Psoas muscle (tissue), 8 donors: ENCODE measurements around the gene GINS1. TPM values are rescaled to one million over a fixed set of nuclear protein-coding genes. Genes with fewer than 3 reads are reported as not detected.

Experiments used
- ATAC-seq, 4 donors: fragments of 200-7000 bp; cut with Tn5 transposase; one replicate each; pipeline ENCODE4 v1.9.1; 2020; ENCODE audit warnings: moderate library complexity in 3 of 4, mild to moderate bottlenecking in 2 of 4
- DNase-seq, 2 donors: peaks; one replicate each; pipeline ENCODE4 v3.0.0-alpha.2; 2020
- H3K27ac ChIP-seq: fragments of 200-600 bp; one replicate; pipeline ENCODE4 v1.8.0; 2022
- H3K27me3 ChIP-seq, 3 donors: fragments of 200-600 bp in 1 of 3; one replicate each; pipeline versions ENCODE4 v1.6.1 to v1.8.0; 2013 to 2022; ENCODE audit warnings: low read length in 2 of 3, mild to moderate bottlenecking in 2 of 3, moderate library complexity in 1 of 3; ENCODE audit not compliant: insufficient read depth in 3 of 3
- H3K36me3 ChIP-seq, 2 donors: fragments of 200-600 bp in 1 of 2; one replicate each; pipeline versions ENCODE4 v1.6.1 to v1.8.0; 2013 to 2022; ENCODE audit warnings: low read depth in 1 of 2, mild to moderate bottlenecking in 1 of 2, moderate library complexity in 1 of 2; ENCODE audit not compliant: insufficient read depth in 1 of 2
- H3K4me1 ChIP-seq: fragments of 200-600 bp; one replicate; pipeline ENCODE4 v1.8.0; 2022
- H3K4me3 ChIP-seq: fragments of 200-600 bp; one replicate; pipeline ENCODE4 v1.8.0; 2022; ENCODE audit warnings: mild to moderate bottlenecking
- H3K9me3 ChIP-seq: fragments of 200-600 bp; one replicate; pipeline ENCODE4 v1.8.0; 2022
- CTCF ChIP-seq: fragments of 200-600 bp; IDR thresholded peaks from one replicate; pipeline ENCODE4 v1.8.0; 2022; ENCODE audit warnings: antibody characterized with exemption
- WGBS, 3 donors: extraction: QIAGEN DNeasy Blood & Tissue Kit; methylation state at CpG; one replicate each; pipeline versions ENCODE4 v1.1.6 to v1.1.7; 2013; 5-methylcytosine and 5-hydroxymethylcytosine counted together
- intact Hi-C, 2 donors: fragments of 100-400 bp; cut with DNase I; formaldehyde crosslinking; loops; one replicate each; pipeline versions ENCODE4 v1.11.0 to v1.14.2; 2022
- polyA plus RNA-seq, 3 donors: library from polyadenylated mRNA; stranded (reverse); fragments of 200-250 nt; gene quantifications; one replicate each; pipeline ENCODE4 v1.2.3, GENCODE V29; 2013
- total RNA-seq, 4 donors: library from RNA; stranded (reverse); fragmentation: NEBNext Ultra II Directional in 2 of 4; extraction: Animal tissue kit (Norgen Biotek cat#: 25700) in 2 of 4; gene quantifications; one replicate each; pipeline versions ENCODE4 v1.2.1 to v1.2.4, GENCODE V29; 2021 to 2023
- donor health status: healthy with polysubstance abuse.
- donor health status: DM: no; HTN: no; CAD: no; lungs with moderate emphysema.
- donor health status: Bipolar disorder and iron deficiency.
- donor health status: healthy.
- donor health status: DM: yes; HTN: yes; CAD: no.
- donor health status: DM: no; HTN: no; CAD: no.
- donor health status: DM: no; HTN: no; CAD: no.
- donor health status: DM: yes; HTN: yes; CAD: no.

The GINS1 gene
- total and polyA plus RNA-seq, 7 donors = 0.07 to 0.67 (median 0.17) TPM; not detected in 1

- Histone ChIP-seq H3K4me3 (no peak overlapping the region), H3K36me3 (no peaks in the 10 kb centered on the region), H3K27me3 (no peaks in the 10 kb centered on the region), H3K9me3 (no peaks in the 10 kb centered on the region), H3K27ac (no peak overlapping the region), H3K4me1 (no peaks in the 10 kb centered on the region)
- intact Hi-C loops = loop anchor here (5.0 to 10.0 kb wide), 8 partner anchors 80 to 403 kb away; partner anchors contain the start of genes ENTPD6 (in 2 of the 2) and APMAP (in 1 of the 2)
- ATAC-seq (no peak), DNase-seq (no peak)
- no peak for TF ChIP-seq CTCF
- WGBS, 3 donors = 89 to 92% (median 90%) methylated on average over 6 of the region's 6 CpGs
Measured at GRCh38 chr20:25394996-25395395, 12.5 kb upstream of the GINS1 start.

- H3K36me3 ChIP-seq = no peaks in the 10 kb centered on the region
- H3K4me1 ChIP-seq = no peaks in the 10 kb centered on the region
- no peak for TF ChIP-seq CTCF
- no peak overlapping the region for H3K4me3 ChIP-seq
- no peak for ATAC-seq
- DNase-seq = no peak
- no peaks in the 10 kb centered on the region for H3K9me3 ChIP-seq
- no peak overlapping the region for H3K27ac ChIP-seq
- no peaks in the 10 kb centered on the region for H3K27me3 ChIP-seq
- intact Hi-C loops = loop anchor here (5.0 to 10.0 kb wide), 8 partner anchors 82 to 405 kb away; partner anchors contain the start of genes ENTPD6 (in 2 of the 2) and APMAP (in 1 of the 2)
- WGBS, 3 donors = 78 to 87% (median 80%) methylated on average over 6 of the region's 6 CpGs
Measured at GRCh38 chr20:25397096-25397495, 10.4 kb upstream of the GINS1 start.

GRCh38 chr20:25397821-25398220 lies 9.7 kb upstream of the GINS1 start:
- Histone ChIP-seq H3K4me3 (no peak overlapping the region), H3K9me3 (peaks cover under 1% of the 10 kb centered on the region), H3K27me3 (no peaks in the 10 kb centered on the region), H3K36me3 (no peaks in the 10 kb centered on the region), H3K27ac (no peak overlapping the region), H3K4me1 (no peaks in the 10 kb centered on the region)
- TF ChIP-seq CTCF = no peak
- intact Hi-C loops = loop anchor here (5.0 to 10.0 kb wide), 8 partner anchors 83 to 406 kb away; partner anchors contain the start of genes ENTPD6 (in 2 of the 2) and APMAP (in 1 of the 2)
- no peak for ATAC-seq
- 65 to 86% (median 77%) methylated on average over 1 of the region's 1 CpG for WGBS, 3 donors
- no peak for DNase-seq

- no peak overlapping the region for H3K27ac ChIP-seq
- no peaks in the 10 kb centered on the region for H3K27me3 ChIP-seq
- WGBS, 3 donors = 39% methylated on average over 4 of the region's 4 CpGs
- DNase-seq = no peak
- ATAC-seq = no peak
- no peak for TF ChIP-seq CTCF
- H3K36me3 ChIP-seq = no peaks in the 10 kb centered on the region
- H3K9me3 ChIP-seq = peaks cover 7% of the 10 kb centered on the region
- intact Hi-C loops = loop anchor here (5.0 to 10.0 kb wide), 8 partner anchors 84 to 406 kb away; partner anchors contain the start of genes ENTPD6 (in 2 of the 2) and APMAP (in 1 of the 2)
- H3K4me3 ChIP-seq = no peak overlapping the region
- no peaks in the 10 kb centered on the region for H3K4me1 ChIP-seq
Measured at GRCh38 chr20:25398376-25399036, 9.0 kb upstream of the GINS1 start.
